ENCODE data around the gene FGF14.

DNA sequence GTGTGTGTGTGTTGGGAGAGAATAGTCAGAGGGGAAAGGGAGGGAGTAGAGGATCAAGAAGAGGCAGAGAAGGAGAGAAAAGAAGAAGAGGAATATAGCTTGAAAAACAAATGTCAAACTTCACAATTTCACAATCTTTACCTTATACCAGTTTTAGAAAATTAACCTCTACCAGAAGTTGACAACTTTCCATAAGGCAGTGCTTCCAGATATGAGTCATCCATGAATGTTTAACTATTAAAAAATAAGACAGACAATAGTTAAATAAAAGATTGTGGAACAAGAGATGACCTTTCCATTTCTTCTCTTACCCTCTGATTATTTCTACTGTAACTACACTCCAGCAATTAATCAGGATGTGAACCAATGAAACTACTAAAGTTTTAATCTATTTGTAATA is 720.0 kb downstream of the FGF14 start:
- TF ChIP-seq, protein P1, sequence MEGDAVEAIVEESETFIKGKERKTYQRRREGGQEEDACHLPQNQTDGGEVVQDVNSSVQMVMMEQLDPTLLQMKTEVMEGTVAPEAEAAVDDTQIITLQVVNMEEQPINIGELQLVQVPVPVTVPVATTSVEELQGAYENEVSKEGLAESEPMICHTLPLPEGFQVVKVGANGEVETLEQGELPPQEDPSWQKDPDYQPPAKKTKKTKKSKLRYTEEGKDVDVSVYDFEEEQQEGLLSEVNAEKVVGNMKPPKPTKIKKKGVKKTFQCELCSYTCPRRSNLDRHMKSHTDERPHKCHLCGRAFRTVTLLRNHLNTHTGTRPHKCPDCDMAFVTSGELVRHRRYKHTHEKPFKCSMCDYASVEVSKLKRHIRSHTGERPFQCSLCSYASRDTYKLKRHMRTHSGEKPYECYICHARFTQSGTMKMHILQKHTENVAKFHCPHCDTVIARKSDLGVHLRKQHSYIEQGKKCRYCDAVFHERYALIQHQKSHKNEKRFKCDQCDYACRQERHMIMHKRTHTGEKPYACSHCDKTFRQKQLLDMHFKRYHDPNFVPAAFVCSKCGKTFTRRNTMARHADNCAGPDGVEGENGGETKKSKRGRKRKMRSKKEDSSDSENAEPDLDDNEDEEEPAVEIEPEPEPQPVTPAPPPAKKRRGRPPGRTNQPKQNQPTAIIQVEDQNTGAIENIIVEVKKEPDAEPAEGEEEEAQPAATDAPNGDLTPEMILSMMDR (IDR thresholded peaks at IDR 0.05; ENCODE audit: insufficient read depth, low read depth, low read length): no peak
- TF ChIP-seq EZH2 (IDR thresholded peaks at IDR 0.05; ENCODE audit: insufficient read depth, low read length): no peak

Data from astrocyte (in vitro differentiated cells and primary cell).